ENCODE results near the gene ADPRM.

The ADPRM gene

GRCh38 chr17:10745231-10745630, 47.8 kb downstream of the ADPRM start:
- TF ChIP-seq CTCF (IDR thresholded peaks at IDR 0.05; ENCODE audit: low read depth, low read length): no peak
- DNase-seq (ENCODE audit: low read depth in 2 of 2): no peak
- no peak overlapping the region for H3K4me3 ChIP-seq (replicated peaks in 1 of 2; ENCODE audit: low read depth in 2 of 2, low read length in 2 of 2)

- TF ChIP-seq CTCF (IDR thresholded peaks at IDR 0.05; ENCODE audit: low read depth, low read length): no peak
These were observed 51.3 kb downstream of the ADPRM start for GRCh38 chr17:10748531-10749181.

GRCh38 chr17:10750210-10750609, 52.8 kb downstream of the ADPRM start:
- no peak for DNase-seq (ENCODE audit: low read depth in 2 of 2)
- no peak overlapping the region for H3K4me3 ChIP-seq (replicated peaks in 1 of 2; ENCODE audit: low read depth in 2 of 2, low read length in 2 of 2)
- TF ChIP-seq CTCF (IDR thresholded peaks at IDR 0.05; ENCODE audit: low read depth, low read length): no peak

More at GRCh38 chr17:10748531-10749181, 51.3 kb downstream of the ADPRM start:
- H3K4me3 ChIP-seq (replicated peaks in 1 of 2; ENCODE audit: low read depth in 2 of 2, low read length in 2 of 2): no peak overlapping the region
- DNase-seq (ENCODE audit: low read depth in 2 of 2): no peak

DNA sequence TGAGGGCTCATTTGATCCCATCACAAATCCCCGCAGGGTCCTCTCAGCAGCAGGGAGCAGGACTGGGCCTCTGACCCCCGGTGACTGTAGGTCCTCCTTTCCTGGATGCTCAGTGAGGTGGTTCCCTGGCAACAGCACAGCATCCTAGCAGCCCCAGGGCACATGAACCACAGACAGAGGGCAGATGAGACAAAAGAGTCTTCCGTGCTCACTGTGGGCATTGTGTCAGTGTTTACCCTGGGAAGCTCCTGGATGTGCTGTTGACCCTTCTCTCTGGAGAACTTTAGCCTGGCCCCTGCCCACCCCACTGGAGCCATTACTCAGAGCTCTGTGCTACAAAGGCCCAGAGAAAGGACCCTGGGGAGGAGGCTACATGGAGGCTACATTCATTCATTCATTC, 54.2 kb downstream of the ADPRM start:
- TF ChIP-seq CTCF (IDR thresholded peaks at IDR 0.05; ENCODE audit: low read depth, low read length): no peak
- no peak for DNase-seq (ENCODE audit: low read depth in 2 of 2)
- H3K4me3 ChIP-seq (replicated peaks in 1 of 2; ENCODE audit: low read depth in 2 of 2, low read length in 2 of 2): no peak overlapping the region

- TF ChIP-seq CTCF (IDR thresholded peaks at IDR 0.05; ENCODE audit: low read depth, low read length): no peak
- no peak for DNase-seq (ENCODE audit: low read depth in 2 of 2)
- H3K4me3 ChIP-seq (replicated peaks in 1 of 2; ENCODE audit: low read depth in 2 of 2, low read length in 2 of 2): no peak overlapping the region
These were observed 55.3 kb downstream of the ADPRM start for GRCh38 chr17:10752696-10753095.

GRCh38 chr17:10754109-10754508, 56.7 kb downstream of the ADPRM start:
- H3K4me3 ChIP-seq (replicated peaks in 1 of 2; ENCODE audit: low read depth in 2 of 2, low read length in 2 of 2): no peak overlapping the region
- TF ChIP-seq CTCF (IDR thresholded peaks at IDR 0.05; ENCODE audit: low read depth, low read length): peak; percentile 49
- peak; percentile 28 to 34 for DNase-seq (ENCODE audit: low read depth in 2 of 2)

Measured in cardiac fibroblast (primary cell).